NCI-H748 treated with DMSO at 0.1 percent for 48 hours (cell line): ENCODE measurements around the gene NRCAM.
A peak's percentile ranks its signal among the peaks of the same experiment; 100 is the strongest.

Experiments used
- DNase-seq: peaks from one replicate; lab custom pipeline; 2025; lab: John Stamatoyannopoulos, UW

Gene NRCAM

GRCh38 chr7:108308276-108308675, 148.0 kb downstream of the NRCAM start:
- DNase-seq: no peak

- no peak for DNase-seq
These were observed 148.6 kb downstream of the NRCAM start for GRCh38 chr7:108307595-108307994.

GRCh38 chr7:108307194-108307593, 149.0 kb downstream of the NRCAM start:
- no peak for DNase-seq

DNA sequence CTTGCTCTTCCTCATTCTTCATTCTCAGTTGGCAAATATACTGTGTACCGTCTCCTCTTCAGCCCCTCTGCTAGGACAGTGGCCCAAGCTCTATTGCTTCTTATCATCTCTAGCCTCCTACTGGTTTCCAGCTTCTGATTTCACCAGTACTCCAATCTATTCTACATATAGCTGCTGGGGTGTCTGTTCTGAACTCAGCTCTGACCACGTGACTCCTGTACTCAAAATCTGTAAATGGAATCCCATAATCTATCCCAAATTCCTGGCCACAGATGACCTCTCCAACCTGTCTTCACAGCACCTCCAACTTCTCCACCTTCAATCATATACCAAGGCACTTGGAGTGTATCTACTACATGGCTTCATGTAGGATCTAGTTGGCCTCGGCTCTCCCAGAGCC, 152.9 kb downstream of the NRCAM start:
- DNase-seq: no peak

DNA sequence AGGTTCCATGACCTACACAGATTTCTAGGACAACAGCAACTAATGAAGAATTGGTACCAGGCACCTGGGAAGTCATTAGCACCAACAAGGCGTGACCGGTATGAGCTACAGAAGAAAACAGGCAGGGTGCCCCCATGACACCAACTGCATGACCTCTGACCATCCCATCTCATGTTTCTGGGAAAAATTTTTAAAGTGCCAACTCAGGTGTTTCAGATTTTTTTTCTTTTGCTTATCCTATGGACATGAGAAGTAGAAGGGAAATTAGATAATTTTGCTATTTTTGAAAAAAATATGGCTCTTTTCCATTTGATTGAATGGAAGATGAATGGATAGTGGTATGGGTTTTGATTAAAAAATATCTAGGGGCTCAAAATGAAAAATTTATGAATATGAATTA, 154.8 kb downstream of the NRCAM start:
- DNase-seq: no peak

GRCh38 chr7:108299251-108299973, 156.8 kb downstream of the NRCAM start:
- no peak for DNase-seq

- no peak for DNase-seq
These were observed 159.3 kb downstream of the NRCAM start for GRCh38 chr7:108296911-108297310.

GRCh38 chr7:108294595-108294994, 161.6 kb downstream of the NRCAM start:
- DNase-seq: no peak

DNA sequence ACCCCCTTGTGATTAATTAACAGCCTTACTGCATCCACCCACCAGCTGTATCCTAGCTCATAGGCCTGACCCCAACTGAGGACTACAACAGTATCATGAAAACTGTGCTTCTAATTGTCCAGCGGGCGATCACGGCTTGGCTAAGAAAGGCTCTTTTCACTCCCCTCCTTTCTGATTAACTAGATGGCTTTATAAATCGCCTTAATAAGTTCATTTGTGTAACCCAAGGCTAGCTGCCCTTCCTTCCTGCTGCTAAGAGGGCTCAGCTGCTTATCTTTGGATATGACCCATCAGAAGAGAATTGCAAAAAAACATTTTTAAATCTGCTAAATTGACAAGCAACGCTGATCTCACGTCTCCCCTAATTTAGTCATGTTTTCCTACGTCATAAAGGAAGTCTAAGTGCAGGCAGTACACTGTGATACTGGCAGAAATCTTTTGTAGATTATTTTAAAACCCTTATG, 163.1 kb downstream of the NRCAM start:
- no peak for DNase-seq

DNA sequence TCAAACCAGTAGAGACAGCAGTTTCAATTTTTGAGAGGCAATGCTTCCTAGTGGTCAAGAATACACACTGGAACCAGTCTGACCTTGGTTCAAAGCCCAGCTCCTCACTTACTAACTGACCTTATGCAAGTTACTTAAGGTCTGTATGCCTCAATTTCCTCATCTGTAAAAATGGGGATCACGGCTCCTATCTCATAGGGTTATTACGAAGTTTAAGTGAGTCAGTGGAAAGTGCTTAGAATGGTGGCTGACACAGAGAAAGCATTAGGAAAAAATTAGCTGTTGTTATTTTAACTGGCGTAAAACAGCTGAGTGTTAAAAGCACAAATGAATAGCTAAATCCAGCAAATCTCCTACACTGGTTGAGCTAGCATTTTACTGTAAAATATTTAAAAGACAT, 163.7 kb downstream of the NRCAM start:
- no peak for DNase-seq

GRCh38 chr7:108291791-108292440, 164.3 kb downstream of the NRCAM start:
- no peak for DNase-seq

DNA sequence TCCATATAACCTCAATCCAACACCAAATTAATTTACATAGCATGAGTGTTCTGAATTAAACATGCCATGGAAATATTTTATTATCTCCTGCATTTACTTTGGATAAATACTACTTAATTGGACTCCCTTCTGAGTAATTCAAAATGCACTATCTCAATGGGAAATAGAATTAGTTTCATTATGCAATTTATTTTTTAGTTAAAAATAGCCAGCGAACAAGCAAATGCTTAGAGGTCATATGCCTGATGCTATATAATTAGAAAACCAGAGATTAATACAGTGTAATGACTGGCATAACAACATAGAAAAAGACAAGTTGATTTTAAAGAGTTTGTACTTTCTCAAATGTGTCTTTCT, 165.1 kb downstream of the NRCAM start:
- no peak for DNase-seq

- peak; percentile 88 for DNase-seq
These were observed 165.6 kb downstream of the NRCAM start for GRCh38 chr7:108290459-108291151.

- no peak for DNase-seq
These were observed 166.4 kb downstream of the NRCAM start for GRCh38 chr7:108289852-108290251.

DNA sequence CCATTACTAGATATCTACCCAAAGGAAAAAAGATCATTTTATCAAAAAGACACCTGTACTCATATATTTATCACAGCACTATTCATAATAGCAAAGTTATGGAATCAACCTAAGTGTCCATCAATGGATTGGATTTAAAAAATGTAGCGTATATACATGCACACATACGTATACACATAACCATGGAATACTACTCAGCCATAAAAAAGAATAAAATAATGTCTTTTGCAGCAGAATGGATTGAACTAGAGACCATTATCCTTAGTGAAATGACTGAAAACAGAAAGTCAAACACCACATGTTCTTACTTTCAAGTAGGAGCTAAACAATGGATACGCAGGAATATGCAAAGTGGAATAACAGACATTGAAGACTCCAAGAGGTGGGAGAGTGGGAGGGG, 168.4 kb downstream of the NRCAM start:
- DNase-seq: no peak

DNA sequence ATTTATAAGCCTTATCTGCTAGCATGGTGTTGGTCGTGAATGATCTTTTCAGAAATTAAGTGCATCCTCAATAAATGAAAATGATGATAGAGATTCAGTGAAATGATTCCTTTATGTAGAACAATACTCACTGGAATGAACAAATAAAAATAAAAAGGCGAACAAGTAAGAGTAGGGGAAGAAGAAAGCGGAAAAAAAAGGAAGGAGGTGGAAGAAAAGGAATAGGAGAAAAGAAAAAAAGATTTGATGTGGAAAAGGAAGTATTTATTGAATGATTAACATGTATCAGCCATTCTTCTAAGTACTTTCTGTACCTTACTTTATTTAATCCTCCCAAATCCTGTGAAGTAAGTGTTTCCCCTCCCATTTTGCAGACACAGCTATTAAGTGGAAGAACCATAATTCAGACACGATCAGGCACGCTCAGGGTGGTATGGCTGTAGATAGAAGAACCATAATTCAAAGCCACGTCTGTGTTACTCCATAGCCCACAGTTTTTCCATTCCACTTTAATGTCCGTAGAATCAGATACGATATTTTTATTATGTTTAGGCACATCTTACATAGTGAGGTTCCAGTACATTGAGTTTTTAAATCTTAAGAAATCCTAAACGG, 169.8 kb downstream of the NRCAM start:
- DNase-seq: no peak

- DNase-seq: no peak
These were observed 170.5 kb downstream of the NRCAM start for GRCh38 chr7:108285778-108286177.

DNA sequence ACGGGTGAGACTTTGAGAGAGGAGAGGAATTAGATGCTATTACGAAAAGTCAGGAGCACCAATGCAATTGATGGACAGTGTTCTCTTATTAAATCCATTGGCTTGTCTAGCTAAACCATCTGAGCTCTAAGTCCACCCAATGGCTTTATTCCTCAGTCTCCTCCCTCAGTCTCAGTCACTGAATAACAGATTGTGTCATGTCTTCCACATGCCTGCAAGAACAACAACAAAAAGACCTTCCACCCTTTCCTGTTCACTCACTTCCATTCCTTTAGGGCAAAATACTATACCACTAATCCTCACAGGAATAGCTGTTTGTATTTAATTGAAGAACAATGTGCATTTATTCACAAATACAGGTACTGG, 171.2 kb downstream of the NRCAM start:
- DNase-seq: no peak

GRCh38 chr7:108284349-108285002, 171.8 kb downstream of the NRCAM start:
- DNase-seq: no peak

DNA sequence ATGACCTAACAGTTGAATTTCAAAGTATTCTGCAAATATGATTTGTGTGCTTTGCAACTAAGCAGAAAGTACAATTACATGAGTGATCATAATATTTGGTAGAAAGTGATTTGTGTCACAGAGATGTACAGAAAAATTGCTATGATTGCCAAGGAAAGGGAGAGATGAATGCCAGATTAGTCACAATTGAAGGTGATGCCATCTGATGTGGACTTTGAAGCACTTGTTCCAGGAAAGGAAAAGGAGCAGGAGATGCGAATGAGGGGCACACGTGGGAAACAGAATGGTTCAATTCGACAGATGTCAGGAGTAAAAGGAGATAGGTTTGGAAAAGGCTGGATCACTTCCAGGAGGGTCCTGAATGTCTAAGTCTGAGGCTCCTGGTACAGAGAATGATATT, 173.0 kb downstream of the NRCAM start:
- DNase-seq: no peak

DNA sequence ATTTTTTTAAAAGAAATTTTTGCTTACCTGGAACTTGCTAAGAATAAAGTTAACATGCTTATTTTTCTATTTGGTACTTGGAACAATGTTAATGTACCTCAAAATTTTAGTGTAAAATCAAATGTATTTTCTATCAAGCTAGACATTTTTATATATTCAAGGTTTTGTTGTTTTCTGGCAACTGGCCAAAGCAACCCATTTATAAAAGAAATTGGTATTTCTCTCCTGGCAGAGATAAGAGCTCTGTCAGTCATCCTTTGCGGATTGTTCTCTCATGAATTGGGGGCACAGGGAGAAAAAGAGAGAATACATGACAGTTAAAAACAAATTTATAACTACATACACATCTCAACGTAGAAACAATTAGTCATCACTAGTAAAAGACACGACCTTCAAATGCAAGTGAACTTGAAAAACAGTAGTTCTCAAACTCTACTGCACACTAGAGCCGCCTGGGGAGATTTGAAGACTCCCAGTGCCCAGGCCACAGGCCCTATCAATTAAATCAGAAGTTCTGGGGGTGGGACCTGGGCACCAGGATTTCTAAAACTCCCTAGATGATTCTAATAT, 173.7 kb downstream of the NRCAM start:
- DNase-seq: no peak

DNA sequence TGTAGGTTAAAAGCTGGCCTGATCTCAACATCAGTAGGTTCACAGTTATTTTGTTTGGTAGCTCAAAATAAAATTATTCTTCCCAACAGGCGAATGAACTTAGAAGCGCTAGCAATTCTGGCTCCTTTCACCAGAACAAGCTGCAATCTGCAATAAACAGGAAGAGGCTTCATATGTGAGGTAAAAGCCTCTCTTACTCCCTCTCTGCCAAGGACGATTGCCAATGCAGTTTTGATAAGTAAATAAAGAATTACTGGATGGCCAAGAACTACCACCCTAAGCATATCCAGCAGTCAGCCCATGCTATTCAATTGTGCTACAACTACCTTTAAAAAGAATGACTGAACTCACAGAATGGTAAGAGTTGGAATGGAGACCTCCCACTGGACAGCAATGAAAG, 176.1 kb downstream of the NRCAM start:
- no peak for DNase-seq
